Erythroblast (primary cell): ENCODE results near the gene DBH.

Source experiments
- GATA1 ChIP-seq: IDR thresholded peaks from 2 replicates; pipeline ENCODE4 v1.6.1; 2011; ENCODE audit warnings: low read depth, mild to moderate bottlenecking, control low read depth, low read length, moderate library complexity
- POLR2A ChIP-seq: IDR thresholded peaks from 2 replicates; pipeline ENCODE4 v1.6.1; 2011; ENCODE audit warnings: mild to moderate bottlenecking, low read length

- TF ChIP-seq GATA1 (no peak), POLR2A (no peak)
These were observed 2.5 kb downstream of the DBH start for GRCh38 chr9:133638711-133639110.
